ENCODE data around the gene EIF4H.
"Not testable (repeated sequence)": the region's sequence is repeated elsewhere in the genome, so short reads cannot be mapped to it uniquely, and the experiment has no call there.

DNA sequence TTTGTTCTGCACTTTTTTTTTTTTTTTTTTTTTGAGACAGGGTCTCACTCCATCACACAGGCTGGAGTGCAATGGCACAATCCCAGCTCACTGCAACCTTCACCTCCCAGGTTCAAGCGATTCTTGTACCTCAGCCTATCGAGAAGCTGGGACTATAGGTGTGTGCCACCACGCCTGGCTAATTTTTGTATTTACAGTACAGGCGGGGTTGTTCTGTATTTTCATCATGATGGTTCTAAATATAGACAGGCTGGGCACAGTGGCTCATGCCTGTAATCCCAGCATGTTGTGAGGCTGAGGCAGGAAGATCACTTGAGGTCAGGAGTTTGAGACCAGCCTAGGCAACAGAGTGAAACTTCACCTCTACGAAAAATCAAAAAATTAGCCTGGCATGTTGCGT, 6.8 kb upstream of the EIF4H start:
- TF ChIP-seq, protein P1, sequence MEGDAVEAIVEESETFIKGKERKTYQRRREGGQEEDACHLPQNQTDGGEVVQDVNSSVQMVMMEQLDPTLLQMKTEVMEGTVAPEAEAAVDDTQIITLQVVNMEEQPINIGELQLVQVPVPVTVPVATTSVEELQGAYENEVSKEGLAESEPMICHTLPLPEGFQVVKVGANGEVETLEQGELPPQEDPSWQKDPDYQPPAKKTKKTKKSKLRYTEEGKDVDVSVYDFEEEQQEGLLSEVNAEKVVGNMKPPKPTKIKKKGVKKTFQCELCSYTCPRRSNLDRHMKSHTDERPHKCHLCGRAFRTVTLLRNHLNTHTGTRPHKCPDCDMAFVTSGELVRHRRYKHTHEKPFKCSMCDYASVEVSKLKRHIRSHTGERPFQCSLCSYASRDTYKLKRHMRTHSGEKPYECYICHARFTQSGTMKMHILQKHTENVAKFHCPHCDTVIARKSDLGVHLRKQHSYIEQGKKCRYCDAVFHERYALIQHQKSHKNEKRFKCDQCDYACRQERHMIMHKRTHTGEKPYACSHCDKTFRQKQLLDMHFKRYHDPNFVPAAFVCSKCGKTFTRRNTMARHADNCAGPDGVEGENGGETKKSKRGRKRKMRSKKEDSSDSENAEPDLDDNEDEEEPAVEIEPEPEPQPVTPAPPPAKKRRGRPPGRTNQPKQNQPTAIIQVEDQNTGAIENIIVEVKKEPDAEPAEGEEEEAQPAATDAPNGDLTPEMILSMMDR (IDR thresholded peaks at IDR 0.05), result not testable (repeated sequence)
- TF ChIP-seq EZH2 (IDR thresholded peaks at IDR 0.05; ENCODE audit: borderline replicate concordance, insufficient read depth, low read depth, low read length, poor library complexity, severe bottlenecking), result not testable (repeated sequence)

Measured in B cell (primary cell).